ENCODE measurements around the gene LACRT.

LACRT gene

GRCh38 chr12:54603872-54604271 is 30.8 kb downstream of the LACRT start:
- Histone ChIP-seq H3K4me3 (ENCODE audit: low read length, poor library complexity, severe bottlenecking) (no peak overlapping the region), H3K4me2 (ENCODE audit: low read depth, low read length, poor library complexity, severe bottlenecking) (peak overlapping the region; percentile 31), H3K9ac (ENCODE audit: low read depth, low read length, poor library complexity, severe bottlenecking) (no peak overlapping the region), H3K4me1 (ENCODE audit: insufficient read depth, low read length, poor library complexity, severe bottlenecking) (peaks cover 6% of the 10 kb centered on the region), H3F3A (ENCODE audit: low read depth) (no peaks in the 10 kb centered on the region), H3K27me3 (ENCODE audit: insufficient read depth, low read length, poor library complexity, severe bottlenecking) (no peaks in the 10 kb centered on the region), H3K79me2 (ENCODE audit: insufficient read depth, low read length) (no peaks in the 10 kb centered on the region), H3K9me2 (replicated peaks; ENCODE audit: low read depth, low read length) (no peaks in the 10 kb centered on the region), H4K20me1 (ENCODE audit: insufficient read depth, low read length, poor library complexity, severe bottlenecking) (no peaks in the 10 kb centered on the region), H3K9me3 (ENCODE audit: insufficient read depth, low read depth, low read length) (no peaks in the 10 kb centered on the region), H2AFZ (ENCODE audit: low read length) (no peak overlapping the region), H3K36me3 (ENCODE audit: insufficient read depth, low read length) (no peaks in the 10 kb centered on the region)
- TF ChIP-seq EZH2phosphoT487 (IDR thresholded peaks at IDR 0.05; ENCODE audit: borderline replicate concordance) (no peak), CTCF (conservative IDR thresholded peaks at IDR 0.05; ENCODE audit: low read length) (no peak)

GRCh38 chr12:54603173-54603814 is 31.4 kb downstream of the LACRT start:
- Histone ChIP-seq H3K4me1 (ENCODE audit: insufficient read depth, low read length, poor library complexity, severe bottlenecking) (peaks cover 6% of the 10 kb centered on the region), H4K20me1 (ENCODE audit: insufficient read depth, low read length, poor library complexity, severe bottlenecking) (no peaks in the 10 kb centered on the region), H3K9me2 (replicated peaks; ENCODE audit: low read depth, low read length) (no peaks in the 10 kb centered on the region), H2AFZ (ENCODE audit: low read length) (no peak overlapping the region), H3K36me3 (ENCODE audit: insufficient read depth, low read length) (no peaks in the 10 kb centered on the region), H3K9ac (ENCODE audit: low read depth, low read length, poor library complexity, severe bottlenecking) (no peak overlapping the region), H3K4me3 (ENCODE audit: low read length, poor library complexity, severe bottlenecking) (no peak overlapping the region), H3K27me3 (ENCODE audit: insufficient read depth, low read length, poor library complexity, severe bottlenecking) (no peaks in the 10 kb centered on the region), H3K9me3 (ENCODE audit: insufficient read depth, low read depth, low read length) (no peaks in the 10 kb centered on the region), H3K79me2 (ENCODE audit: insufficient read depth, low read length) (no peaks in the 10 kb centered on the region), H3K4me2 (ENCODE audit: low read depth, low read length, poor library complexity, severe bottlenecking) (peak overlapping the region; percentile 31), H3F3A (ENCODE audit: low read depth) (no peaks in the 10 kb centered on the region)
- TF ChIP-seq EZH2phosphoT487 (IDR thresholded peaks at IDR 0.05; ENCODE audit: borderline replicate concordance) (no peak), CTCF (conservative IDR thresholded peaks at IDR 0.05; ENCODE audit: low read length) (peak; percentile 90)

- Histone ChIP-seq H3K4me1 (ENCODE audit: insufficient read depth, low read length, poor library complexity, severe bottlenecking) (peaks cover 6% of the 10 kb centered on the region), H4K20me1 (ENCODE audit: insufficient read depth, low read length, poor library complexity, severe bottlenecking) (no peaks in the 10 kb centered on the region), H3K4me3 (ENCODE audit: low read length, poor library complexity, severe bottlenecking) (no peak overlapping the region), H3K36me3 (ENCODE audit: insufficient read depth, low read length) (no peaks in the 10 kb centered on the region), H3K9ac (ENCODE audit: low read depth, low read length, poor library complexity, severe bottlenecking) (no peak overlapping the region), H3F3A (ENCODE audit: low read depth) (no peaks in the 10 kb centered on the region), H3K9me3 (ENCODE audit: insufficient read depth, low read depth, low read length) (no peaks in the 10 kb centered on the region), H3K9me2 (replicated peaks; ENCODE audit: low read depth, low read length) (no peaks in the 10 kb centered on the region), H3K4me2 (ENCODE audit: low read depth, low read length, poor library complexity, severe bottlenecking) (no peak overlapping the region), H3K27me3 (ENCODE audit: insufficient read depth, low read length, poor library complexity, severe bottlenecking) (no peaks in the 10 kb centered on the region), H2AFZ (ENCODE audit: low read length) (no peak overlapping the region), H3K79me2 (ENCODE audit: insufficient read depth, low read length) (no peaks in the 10 kb centered on the region)
- no peak for TF ChIP-seq EZH2phosphoT487 (IDR thresholded peaks at IDR 0.05; ENCODE audit: borderline replicate concordance)
- TF ChIP-seq CTCF (conservative IDR thresholded peaks at IDR 0.05; ENCODE audit: low read length) = no peak
Observed at GRCh38 chr12:54602661-54603060, 32.0 kb downstream of the LACRT start.
